H9 (cell line): ENCODE results near the gene QSOX2. TPM values are rescaled to one million over a fixed set of nuclear protein-coding genes. Genes with fewer than 3 reads are reported as not detected.

Source experiments
- DNase-seq: peaks from one replicate; pipeline ENCODE4 v3.0.0-alpha.2; 2017
- H2AFZ ChIP-seq: one replicate; pipeline ENCODE4 v1.6.1; 2013; ENCODE audit warnings: mild to moderate bottlenecking, low read length, control low read depth, moderate library complexity
- H2AK5ac ChIP-seq: 2 replicates; pipeline ENCODE4 v1.6.1; 2013; ENCODE audit warnings: low read length, control low read depth, mixed read lengths; ENCODE audit not compliant: insufficient read length
- H2BK120ac ChIP-seq: one replicate; pipeline ENCODE4 v1.6.1; 2013; ENCODE audit warnings: low read depth, mild to moderate bottlenecking, low read length, control low read depth, inconsistent platforms; ENCODE audit not compliant: poor library complexity, severe bottlenecking
- H2BK12ac ChIP-seq: 2 replicates; pipeline ENCODE4 v1.6.1; 2013; ENCODE audit warnings: low read length, control low read depth, mixed read lengths, low read depth; ENCODE audit not compliant: insufficient read length
- H2BK15ac ChIP-seq: 2 replicates; pipeline ENCODE4 v1.6.1; 2013; ENCODE audit warnings: low read depth, low read length, control low read depth
- H2BK20ac ChIP-seq: one replicate; pipeline ENCODE4 v1.6.1; 2013; ENCODE audit warnings: low read depth, mild to moderate bottlenecking, low read length, control low read depth, inconsistent platforms; ENCODE audit not compliant: poor library complexity, severe bottlenecking
- H2BK5ac ChIP-seq: 2 replicates; pipeline ENCODE4 v1.6.1; 2013; ENCODE audit warnings: low read length, control low read depth, mixed read lengths; ENCODE audit not compliant: insufficient read length
- H3K14ac ChIP-seq: 2 replicates; pipeline ENCODE4 v1.6.1; 2013; ENCODE audit warnings: low read length, control low read depth; ENCODE audit not compliant: insufficient read depth
- H3K18ac ChIP-seq: 2 replicates; pipeline ENCODE4 v1.6.1; 2013; ENCODE audit warnings: low read depth, mild to moderate bottlenecking, mixed read lengths, low read length, control low read depth; ENCODE audit not compliant: insufficient read length
- H3K23ac ChIP-seq: 2 replicates; pipeline ENCODE4 v1.6.1; 2013; ENCODE audit warnings: low read length, control low read depth, mixed read lengths, low read depth; ENCODE audit not compliant: insufficient read length
- H3K23me2 ChIP-seq: 2 replicates; pipeline ENCODE4 v1.6.1; 2013; ENCODE audit warnings: low read depth, mild to moderate bottlenecking, mixed read lengths, low read length, control low read depth; ENCODE audit not compliant: insufficient read length, poor library complexity, severe bottlenecking
- H3K27ac ChIP-seq: 2 replicates; pipeline ENCODE4 v1.5.1; 2013; ENCODE audit warnings: low read length, control low read depth, mixed read lengths, low read depth; ENCODE audit not compliant: insufficient read length
- H3K27me3 ChIP-seq: 2 replicates; pipeline ENCODE4 v1.6.1; 2013; ENCODE audit warnings: low read length, control low read depth, inconsistent platforms; ENCODE audit not compliant: insufficient read depth
- H3K4ac ChIP-seq: 2 replicates; pipeline ENCODE4 v1.6.1; 2013; ENCODE audit warnings: low read depth, mild to moderate bottlenecking, control low read depth, inconsistent platforms, low read length, moderate library complexity
- H3K4me1 ChIP-seq: 2 replicates; pipeline ENCODE4 v1.6.1; 2013; ENCODE audit warnings: low read length, control low read depth, inconsistent platforms; ENCODE audit not compliant: insufficient read depth
- H3K4me2 ChIP-seq: 2 replicates; pipeline ENCODE4 v1.6.1; 2013; ENCODE audit warnings: low read length, control low read depth, mixed read lengths; ENCODE audit not compliant: insufficient read length, insufficient read depth
- H3K56ac ChIP-seq: 2 replicates; pipeline ENCODE4 v1.6.1; 2013; ENCODE audit warnings: low read depth, mild to moderate bottlenecking, mixed read lengths, low read length, control low read depth; ENCODE audit not compliant: insufficient read length
- H3K79me1 ChIP-seq: 2 replicates; pipeline ENCODE4 v1.6.1; 2013; ENCODE audit warnings: low read depth, mild to moderate bottlenecking, moderate library complexity, low read length, control low read depth, inconsistent platforms; ENCODE audit not compliant: insufficient read depth, poor library complexity, severe bottlenecking
- H3K79me2 ChIP-seq: 2 replicates; pipeline ENCODE4 v1.6.1; 2013; ENCODE audit warnings: low read length, control low read depth, inconsistent platforms; ENCODE audit not compliant: insufficient read depth
- H3K9ac ChIP-seq: 2 replicates; pipeline ENCODE4 v1.6.1; 2013; ENCODE audit warnings: low read length, control low read depth, mixed read lengths; ENCODE audit not compliant: insufficient read length; ENCODE audit errors: extremely low read depth
- H3K9me3 ChIP-seq: one replicate; pipeline ENCODE4 v1.6.1; 2013; ENCODE audit warnings: low read depth, low read length, inconsistent platforms; ENCODE audit not compliant: control insufficient read depth
- H3T11ph ChIP-seq: one replicate; pipeline ENCODE4 v1.6.1; 2013; ENCODE audit warnings: mild to moderate bottlenecking, low read length, control low read depth, inconsistent platforms
- H4K20me1 ChIP-seq: one replicate; pipeline ENCODE4 v1.6.1; 2013; ENCODE audit not compliant: control insufficient read depth, insufficient read length, insufficient read depth
- H4K5ac ChIP-seq: 2 replicates; pipeline ENCODE4 v1.6.1; 2013; ENCODE audit warnings: low read depth, mild to moderate bottlenecking, mixed read lengths, low read length, control low read depth; ENCODE audit not compliant: insufficient read length
- H4K8ac ChIP-seq: replicated peaks from 2 replicates; pipeline ENCODE4 v1.6.1; 2013; ENCODE audit warnings: low read length, control low read depth, mixed read lengths, low read depth; ENCODE audit not compliant: insufficient read length
- H4K91ac ChIP-seq: 2 replicates; pipeline ENCODE4 v1.6.1; 2013; ENCODE audit warnings: low read depth, mild to moderate bottlenecking, moderate library complexity, mixed read lengths, low read length, control low read depth; ENCODE audit not compliant: insufficient read length
- H3K27ac Mint-ChIP-seq, 3 experiments: 2 replicates in 2 of 3; 3 replicates in 1 of 3; pipeline ENCODE4 v1.8.0; 2020 to 2021; ENCODE audit warnings: mixed read lengths in 3 of 3, mild to moderate bottlenecking in 1 of 3, moderate library complexity in 1 of 3
- H3K27me3 Mint-ChIP-seq: 2 replicates; pipeline ENCODE4 v1.8.0; 2021; ENCODE audit warnings: low read depth, mild to moderate bottlenecking, moderate library complexity, mixed read lengths
- H3K36me3 Mint-ChIP-seq, 3 experiments: 2 replicates in 2 of 3; 3 replicates in 1 of 3; pipeline ENCODE4 v1.8.0; 2020 to 2021; ENCODE audit warnings: low read depth in 3 of 3, mixed read lengths in 3 of 3; ENCODE audit not compliant: insufficient read depth in 1 of 3
- H3K4me1 Mint-ChIP-seq, 2 experiments: 2 replicates each; pipeline ENCODE4 v1.8.0; 2020; ENCODE audit warnings: mixed read lengths in 2 of 2
- H3K4me3 Mint-ChIP-seq, 2 experiments: 2 replicates in 1 of 2; 3 replicates in 1 of 2; pipeline ENCODE4 v1.8.0; 2020 to 2021; ENCODE audit warnings: mild to moderate bottlenecking in 2 of 2, mixed read lengths in 2 of 2, moderate library complexity in 1 of 2
- H3K9me3 Mint-ChIP-seq, 2 experiments: 2 replicates in 1 of 2; 3 replicates in 1 of 2; pipeline ENCODE4 v1.8.0; 2020; ENCODE audit warnings: mild to moderate bottlenecking in 2 of 2, mixed read lengths in 2 of 2, moderate library complexity in 1 of 2
- CTCF ChIP-seq: fragments of 200-600 bp; sonication (generic); conservative IDR thresholded peaks from 3 replicates; pipeline ENCODE4 v1.8.0; 2021; ENCODE audit warnings: antibody characterized with exemption, mild to moderate bottlenecking
- WGBS: extraction: QIAGEN DNeasy Blood & Tissue Kit; methylation state at CpG from one replicate; pipeline ENCODE4 v1.1.7; 2013; ENCODE audit warnings: missing lambda C conversion rate, low lambda C conversion rate, mixed read lengths; ENCODE audit not compliant: insufficient read length; ENCODE audit errors: extremely low coverage; 5-methylcytosine and 5-hydroxymethylcytosine counted together
- total RNA-seq: library from RNA; stranded (reverse); gene quantifications from 2 replicates; pipeline ENCODE4 v1.2.1, GENCODE V29; 2021

QSOX2 gene
- total RNA-seq, 1 experiment from 2014 or later: 25.8 TPM

GRCh38 chr9:136201174-136201573, 44.4 kb downstream of the QSOX2 start:
- no peaks in the 10 kb centered on the region for H3K9me3 ChIP-seq
- no peak overlapping the region for H4K91ac ChIP-seq
- H2BK120ac ChIP-seq: no peak overlapping the region
- H2AFZ ChIP-seq: no peak overlapping the region
- no CpG with 5 or more reads among the region's 13 CpGs for WGBS
- H2BK12ac ChIP-seq: no peak overlapping the region
- H2AK5ac ChIP-seq: no peak overlapping the region
- no peak overlapping the region for H3K4me3 Mint-ChIP-seq
- no peak overlapping the region for H2BK20ac ChIP-seq
- H2BK5ac ChIP-seq: no peak overlapping the region
- no peak overlapping the region; the same call in 1 of the 2 replicates for H3K14ac ChIP-seq
- no peaks in the 10 kb centered on the region for H3K4me1 ChIP-seq
- peaks cover 9 to 20% of the 10 kb centered on the region in 2 experiments for H3K4me1 Mint-ChIP-seq
- no peak overlapping the region for H3K27ac ChIP-seq
- H3K4me2 ChIP-seq: no peak overlapping the region
- H3K36me3 Mint-ChIP-seq: peaks cover 0 to 2% (median 0%) of the 10 kb centered on the region in 3 experiments; a peak in 1 of 7 replicates
- H3K18ac ChIP-seq: no peak overlapping the region
- H3K79me1 ChIP-seq: no peaks in the 10 kb centered on the region
- H4K20me1 ChIP-seq: no peaks in the 10 kb centered on the region
- no peak overlapping the region for H3K23ac ChIP-seq
- H3T11ph ChIP-seq: no peak overlapping the region
- peaks cover 94% of the 10 kb centered on the region for H3K27me3 Mint-ChIP-seq
- H2BK15ac ChIP-seq: no peak overlapping the region
- no peak for TF ChIP-seq CTCF
- no peak overlapping the region for H3K56ac ChIP-seq
- no peak overlapping the region for H3K9ac ChIP-seq
- no peak overlapping the region for H3K4ac ChIP-seq
- H4K5ac ChIP-seq: no peak overlapping the region
- no peak overlapping the region for H3K27ac Mint-ChIP-seq
- no peaks in the 10 kb centered on the region for H3K9me3 Mint-ChIP-seq
- no peak overlapping the region for H4K8ac ChIP-seq
- H3K27me3 ChIP-seq: peaks cover 81% of the 10 kb centered on the region
- H3K23me2 ChIP-seq: peaks cover 5% of the 10 kb centered on the region
- no peaks in the 10 kb centered on the region for H3K79me2 ChIP-seq
- no peak for DNase-seq
